Aorta (tissue), 5 donors: ENCODE data around the gene RNLS. TPM values are rescaled to one million over a fixed set of nuclear protein-coding genes. Genes with fewer than 3 reads are reported as not detected.

Experiments
- ATAC-seq: fragments of 200-7000 bp; cut with Tn5 transposase; one replicate; pipeline ENCODE4 v1.9.1; 2022; ENCODE audit warnings: moderate library complexity; ENCODE audit not compliant: low FRiP score
- DNase-seq, 2 donors: peaks; one replicate each; pipeline ENCODE4 v3.0.0-alpha.2; 2020
- H3K27ac ChIP-seq, 2 donors: one replicate each; pipeline ENCODE4 v1.5.1; 2013; ENCODE audit warnings: low read length in 2 of 2, mild to moderate bottlenecking in 2 of 2, moderate library complexity in 2 of 2, control low read depth in 1 of 2, inconsistent platforms in 1 of 2, low read depth in 1 of 2
- H3K27me3 ChIP-seq, 2 donors: one replicate each; pipeline ENCODE4 v1.6.1; 2013; ENCODE audit warnings: control low read depth in 1 of 2, low read length in 1 of 2, mild to moderate bottlenecking in 1 of 2, moderate library complexity in 1 of 2; ENCODE audit not compliant: insufficient read depth in 2 of 2, control insufficient read depth in 1 of 2
- H3K36me3 ChIP-seq, 2 donors: one replicate each; pipeline ENCODE4 v1.6.1; 2013; ENCODE audit warnings: control low read depth in 1 of 2, low read length in 1 of 2, mild to moderate bottlenecking in 1 of 2; ENCODE audit not compliant: insufficient read depth in 2 of 2, control insufficient read depth in 1 of 2
- H3K4me1 ChIP-seq, 2 donors: one replicate each; pipeline ENCODE4 v1.6.1; 2013; ENCODE audit warnings: low read length in 2 of 2, control low read depth in 1 of 2, mild to moderate bottlenecking in 1 of 2, moderate library complexity in 1 of 2; ENCODE audit not compliant: insufficient read depth in 2 of 2, control insufficient read depth in 1 of 2
- H3K4me3 ChIP-seq, 2 donors: one replicate each; pipeline ENCODE4 v1.5.1; 2013; ENCODE audit warnings: low read length in 2 of 2, control low read depth in 1 of 2, mild to moderate bottlenecking in 1 of 2
- H3K9me3 ChIP-seq: one replicate; pipeline ENCODE4 v1.6.1; 2013; ENCODE audit warnings: mild to moderate bottlenecking, low read length; ENCODE audit not compliant: control insufficient read depth
- WGBS, 2 donors: extraction: QIAGEN DNeasy Blood & Tissue Kit; methylation state at CpG; one replicate each; pipeline ENCODE4 v1.1.7; 2013; 5-methylcytosine and 5-hydroxymethylcytosine counted together
- intact Hi-C, 2 donors: fragments of 100-400 bp; cut with DNase I; formaldehyde crosslinking; loops; one replicate each; pipeline versions ENCODE4 v1.14.2 to v1.15.0; 2022
- polyA plus RNA-seq, 2 donors: library from polyadenylated mRNA; stranded (reverse); fragments of 200-250 nt; gene quantifications; one replicate each; pipeline ENCODE4 v1.2.3, GENCODE V29; 2013
- total RNA-seq, 2 donors: library from RNA; stranded (reverse); fragmentation: NEBNext Ultra II Directional; extraction: Animal tissue kit (Norgen Biotek cat#: 25700); gene quantifications; one replicate each; pipeline ENCODE4 v1.2.1, GENCODE V29; 2021
- donor health status: healthy with polysubstance abuse.
- donor health status: Bipolar disorder and iron deficiency.
- donor health status: DM: no; HTN: no; CAD: no.
- donor health status: DM: no; HTN: no; CAD: no.
- donor health status: DM: yes; HTN: yes; CAD: no.

Gene RNLS
- total and polyA plus RNA-seq, 4 donors: 6.1 to 9.7 (median 9.5) TPM

GRCh38 chr10:88244781-88245625, 338.1 kb downstream of the RNLS start:
- DNase-seq (no peak), ATAC-seq (no peak)
- 93% methylated on average over 9 of the region's 9 CpGs for WGBS, 2 donors
- Histone ChIP-seq H3K4me1 (peaks cover 0 to 11% of the 10 kb centered on the region in 2 donors), H3K27me3 (no peaks in the 10 kb centered on the region), H3K27ac (peak overlapping the region in 1 of 2 donors; percentile 28), H3K36me3 (no peaks in the 10 kb centered on the region), H3K4me3 (no peak overlapping the region), H3K9me3 (no peaks in the 10 kb centered on the region)
- intact Hi-C loops: loop anchor here in 1 of 2 donors (5.0 to 10.0 kb wide), 2 partner anchors 78 to 380 kb away; partner anchors contain the start of genes KLLN and PTEN

GRCh38 chr10:88243836-88244730, 339.0 kb downstream of the RNLS start:
- peak; percentile 74 for ATAC-seq
- no peak overlapping the region for H3K4me3 ChIP-seq
- intact Hi-C loops: loop anchor here in 1 of 2 donors (10.0 kb wide), 1 partner anchor 379 kb away; the partner anchor contains the start of genes KLLN and PTEN

GRCh38 chr10:88243202-88243744, 339.8 kb downstream of the RNLS start:
- H3K27me3 ChIP-seq: no peaks in the 10 kb centered on the region
- H3K4me1 ChIP-seq: peaks cover 0 to 11% of the 10 kb centered on the region in 2 donors

More at GRCh38 chr10:88243836-88244730, 339.0 kb downstream of the RNLS start:
- Histone ChIP-seq H3K27me3 (no peaks in the 10 kb centered on the region), H3K36me3 (no peaks in the 10 kb centered on the region), H3K9me3 (no peaks in the 10 kb centered on the region), H3K27ac (peak overlapping the region in 1 of 2 donors; percentile 33), H3K4me1 (peaks cover 0 to 11% of the 10 kb centered on the region in 2 donors)
- peak; percentile 75 to 78 for DNase-seq
- WGBS, 2 donors: 30 to 31% methylated on average over 12 of the region's 12 CpGs

DNA sequence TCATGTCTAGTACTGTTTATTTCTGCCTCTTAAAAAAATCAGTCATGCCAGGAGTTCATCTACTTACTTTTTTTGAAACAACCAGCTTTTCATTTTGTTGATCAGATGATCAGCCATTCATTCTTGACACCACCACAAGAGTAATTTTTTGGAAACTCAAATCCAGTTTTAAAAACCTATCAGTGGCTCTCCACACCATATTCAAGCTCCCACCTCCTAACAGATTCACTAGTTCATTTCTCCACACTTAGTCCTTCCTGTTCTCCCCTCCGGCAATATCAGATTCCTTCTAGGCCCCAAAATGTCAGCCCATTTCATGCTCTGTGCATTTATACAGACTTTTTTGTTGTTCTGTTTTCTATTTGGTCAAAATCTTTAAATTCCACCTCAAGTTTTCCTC, 341.6 kb downstream of the RNLS start:
- Histone ChIP-seq H3K4me3 (no peak overlapping the region), H3K4me1 (peaks cover 0 to 11% of the 10 kb centered on the region in 2 donors), H3K9me3 (no peaks in the 10 kb centered on the region), H3K36me3 (no peaks in the 10 kb centered on the region), H3K27ac (no peak overlapping the region), H3K27me3 (no peaks in the 10 kb centered on the region)
- ATAC-seq (no peak), DNase-seq (no peak)
- WGBS, 2 donors: 97 to 100% methylated on average over 1 of the region's 1 CpG
- intact Hi-C loops: loop anchor here in 1 of 2 donors (10.0 kb wide), 1 partner anchor 377 kb away; the partner anchor contains the start of genes KLLN and PTEN

More at GRCh38 chr10:88243202-88243744, 339.8 kb downstream of the RNLS start:
- Histone ChIP-seq H3K4me3 (no peak overlapping the region), H3K9me3 (no peaks in the 10 kb centered on the region), H3K36me3 (no peaks in the 10 kb centered on the region), H3K27ac (peak overlapping the region in 1 of 2 donors; percentile 57)
- DNase-seq (no peak), ATAC-seq (peak; percentile 58)
- intact Hi-C loops: loop anchor here in 1 of 2 donors (10.0 kb wide), 1 partner anchor 378 kb away; the partner anchor contains the start of genes KLLN and PTEN
- 25 to 27% methylated on average over 5 of the region's 5 CpGs for WGBS, 2 donors

DNA sequence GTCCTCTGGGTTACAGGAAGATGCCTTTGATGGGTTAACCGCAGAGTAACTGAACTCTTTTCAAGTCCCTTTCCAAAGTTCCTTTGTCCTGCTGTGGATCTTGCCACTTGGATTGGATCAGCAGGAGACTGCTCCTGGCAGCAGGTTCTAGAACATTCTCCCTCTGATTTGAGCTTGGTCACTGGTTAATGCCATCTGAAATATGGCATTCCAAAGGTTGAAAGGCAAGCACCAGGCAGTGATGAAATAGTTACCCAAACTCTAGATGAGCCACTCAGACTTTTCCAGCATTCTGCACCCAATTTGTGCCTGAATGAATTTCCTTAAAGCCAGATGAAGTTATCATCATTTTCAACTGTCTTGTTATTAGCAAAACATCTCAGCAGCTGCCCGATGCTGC, 343.9 kb downstream of the RNLS start:
- Histone ChIP-seq H3K4me3 (no peak overlapping the region), H3K36me3 (no peaks in the 10 kb centered on the region), H3K4me1 (peaks cover 0 to 5% of the 10 kb centered on the region in 2 donors), H3K9me3 (no peaks in the 10 kb centered on the region), H3K27ac (peak overlapping the region in 1 of 2 donors; percentile 25), H3K27me3 (no peaks in the 10 kb centered on the region)
- WGBS, 2 donors: 95 to 96% methylated on average over 2 of the region's 2 CpGs
- intact Hi-C loops: no loop called here
- DNase-seq (no peak), ATAC-seq (no peak)

GRCh38 chr10:88238615-88238914, 344.6 kb downstream of the RNLS start:
- no peak overlapping the region for H3K4me3 ChIP-seq
- no peak overlapping the region for H3K27ac ChIP-seq
- no peak for ATAC-seq
- DNase-seq: no peak
- no peaks in the 10 kb centered on the region for H3K36me3 ChIP-seq
- H3K4me1 ChIP-seq: peaks cover 0 to under 1% of the 10 kb centered on the region in 2 donors
- H3K27me3 ChIP-seq: no peaks in the 10 kb centered on the region
- intact Hi-C loops: no loop called here
- H3K9me3 ChIP-seq: no peaks in the 10 kb centered on the region
- 12 to 19% methylated on average over 2 of the region's 2 CpGs for WGBS, 2 donors

GRCh38 chr10:88237896-88238614, 345.1 kb downstream of the RNLS start:
- H3K9me3 ChIP-seq: no peaks in the 10 kb centered on the region
- WGBS, 2 donors: 9 to 10% methylated on average over 2 of the region's 2 CpGs
- H3K4me1 ChIP-seq: no peaks in the 10 kb centered on the region
- no peak for DNase-seq
- no peak for ATAC-seq
- H3K27ac ChIP-seq: peak overlapping the region; percentile 40 to 67
- H3K4me3 ChIP-seq: no peak overlapping the region
- no peaks in the 10 kb centered on the region for H3K27me3 ChIP-seq
- intact Hi-C loops: no loop called here
- H3K36me3 ChIP-seq: no peaks in the 10 kb centered on the region
